ENCODE measurements around the gene FOCAD. TPM values are rescaled to one million over a fixed set of nuclear protein-coding genes. Genes with fewer than 3 reads are reported as not detected.

Gene FOCAD
- total RNA-seq, 4 donors from 2014 or later = 15.7 to 39.9 (median 25.4) TPM

- H3K27me3 ChIP-seq = no peaks in the 10 kb centered on the region
- WGBS, 2 donors = 92 to 93% methylated on average over 1 of the region's 1 CpG
- TF ChIP-seq EP300 (IDR thresholded peaks at IDR 0.05) = no peak
- TF ChIP-seq POLR2A (IDR thresholded peaks at IDR 0.05) = no peak
- no peak for TF ChIP-seq CTCF (IDR thresholded peaks at IDR 0.05)
- DNase-seq (ENCODE audit: low spot score in 2 of 2) = no peak
- H3K4me3 ChIP-seq = no peak overlapping the region
- H3K9me3 ChIP-seq = no peaks in the 10 kb centered on the region
- peaks cover 0 to 12% (median 0%) of the 10 kb centered on the region in 3 donors for H3K36me3 ChIP-seq
- H3K27ac ChIP-seq = no peak overlapping the region
- H3K4me1 ChIP-seq = no peaks in the 10 kb centered on the region
These were observed 100.1 kb downstream of the FOCAD start for GRCh38 chr9:20784196-20784595.

- Histone ChIP-seq H3K4me3 (no peak overlapping the region), H3K27ac (no peak overlapping the region), H3K9me3 (no peaks in the 10 kb centered on the region), H3K27me3 (no peaks in the 10 kb centered on the region), H3K36me3 (peaks cover 0 to 29% (median 0%) of the 10 kb centered on the region in 3 donors), H3K4me1 (no peaks in the 10 kb centered on the region)
- DNase-seq (ENCODE audit: low spot score in 2 of 2) = no peak
- TF ChIP-seq EP300 (IDR thresholded peaks at IDR 0.05) (no peak), CTCF (IDR thresholded peaks at IDR 0.05) (no peak)
- WGBS, 2 donors = 0 to 79% methylated on average over 1 of the region's 1 CpG
These were observed 102.7 kb downstream of the FOCAD start for GRCh38 chr9:20786807-20787206.

GRCh38 chr9:20788526-20789451 is 104.7 kb downstream of the FOCAD start:
- no peaks in the 10 kb centered on the region for H3K9me3 ChIP-seq
- 60 to 71% methylated on average over 3 of the region's 3 CpGs for WGBS, 2 donors
- no peak for DNase-seq (ENCODE audit: low spot score in 2 of 2)

GRCh38 chr9:20790721-20791120 is 106.7 kb downstream of the FOCAD start:
- no peaks in the 10 kb centered on the region for H3K9me3 ChIP-seq
- no peak overlapping the region for H3K4me3 ChIP-seq
- no peaks in the 10 kb centered on the region for H3K4me1 ChIP-seq
- WGBS, 2 donors = 95 to 97% methylated on average over 2 of the region's 2 CpGs
- no peak overlapping the region for H3K27ac ChIP-seq
- no peak for DNase-seq (ENCODE audit: low spot score in 2 of 2)
- TF ChIP-seq CTCF (IDR thresholded peaks at IDR 0.05) = no peak
- no peak for TF ChIP-seq POLR2A (IDR thresholded peaks at IDR 0.05)
- TF ChIP-seq EP300 (IDR thresholded peaks at IDR 0.05) = no peak
- H3K36me3 ChIP-seq = peaks cover 0 to 20% (median 0%) of the 10 kb centered on the region in 3 donors
- no peaks in the 10 kb centered on the region for H3K27me3 ChIP-seq

More at GRCh38 chr9:20788526-20789451, 104.7 kb downstream of the FOCAD start:
- no peaks in the 10 kb centered on the region for H3K4me1 ChIP-seq
- H3K4me3 ChIP-seq = no peak overlapping the region
- TF ChIP-seq EP300 (IDR thresholded peaks at IDR 0.05) = no peak
- no peak for TF ChIP-seq POLR2A (IDR thresholded peaks at IDR 0.05)
- TF ChIP-seq CTCF (IDR thresholded peaks at IDR 0.05) = no peak
- no peak overlapping the region for H3K27ac ChIP-seq
- peaks cover 0 to 20% (median 0%) of the 10 kb centered on the region in 3 donors for H3K36me3 ChIP-seq
- H3K27me3 ChIP-seq = no peaks in the 10 kb centered on the region

GRCh38 chr9:20791682-20792081 is 107.6 kb downstream of the FOCAD start:
- 88 to 100% methylated on average over 1 of the region's 1 CpG for WGBS, 2 donors
- no peak for TF ChIP-seq POLR2A (IDR thresholded peaks at IDR 0.05)
- Histone ChIP-seq H3K27ac (no peak overlapping the region), H3K4me1 (no peaks in the 10 kb centered on the region), H3K27me3 (no peaks in the 10 kb centered on the region), H3K4me3 (no peak overlapping the region), H3K9me3 (peaks cover 0 to 6% (median 0%) of the 10 kb centered on the region in 4 donors), H3K36me3 (peaks cover 0 to 20% (median 0%) of the 10 kb centered on the region in 3 donors)
- DNase-seq (ENCODE audit: low spot score in 2 of 2) = no peak
